Measurements from ENCODE around the gene RFXAP.

RFXAP gene

DNA sequence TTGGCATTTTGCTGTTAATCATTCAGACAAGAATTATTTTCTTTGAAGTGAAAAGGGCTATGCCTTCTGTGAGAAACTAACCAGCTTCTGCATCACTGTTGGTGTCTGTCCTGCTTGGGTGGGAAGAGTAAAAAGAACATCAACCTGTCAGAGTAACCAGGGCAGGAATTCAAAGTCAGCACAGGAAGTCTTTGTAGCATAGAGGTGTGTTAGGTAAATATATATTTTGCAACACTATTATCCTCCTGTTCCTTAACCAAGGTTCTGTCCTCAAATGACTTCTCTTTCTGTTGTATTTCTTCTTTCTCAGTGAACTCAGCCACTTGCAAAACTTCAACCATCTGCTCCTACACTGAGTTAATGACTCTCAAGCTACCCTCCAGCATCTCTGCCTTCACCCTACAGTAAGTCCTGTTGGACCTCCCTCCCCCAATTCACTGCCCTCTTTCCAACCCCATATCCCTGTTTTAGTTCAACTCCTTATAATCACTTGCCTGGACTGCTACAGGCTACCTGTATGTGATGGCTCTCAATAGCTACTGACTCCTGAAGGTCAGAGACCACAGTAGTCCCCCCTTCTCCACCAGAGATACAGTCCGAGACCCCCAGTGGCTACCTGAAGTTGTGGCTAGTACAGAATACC lies 51.1 kb downstream of the RFXAP start:
- no peak for DNase-seq (ENCODE audit: low read depth in 2 of 2)
- TF ChIP-seq CTCF (IDR thresholded peaks at IDR 0.05; ENCODE audit: low read depth, low read length) = no peak
- H3K4me3 ChIP-seq (replicated peaks in 1 of 2; ENCODE audit: low read depth in 2 of 2, low read length in 2 of 2) = no peak overlapping the region

- no peak overlapping the region for H3K4me3 ChIP-seq (replicated peaks in 1 of 2; ENCODE audit: low read depth in 2 of 2, low read length in 2 of 2)
- TF ChIP-seq CTCF (IDR thresholded peaks at IDR 0.05; ENCODE audit: low read depth, low read length) = no peak
- no peak for DNase-seq (ENCODE audit: low read depth in 2 of 2)
Observed at GRCh38 chr13:36872621-36873020, 53.6 kb downstream of the RFXAP start.

DNA sequence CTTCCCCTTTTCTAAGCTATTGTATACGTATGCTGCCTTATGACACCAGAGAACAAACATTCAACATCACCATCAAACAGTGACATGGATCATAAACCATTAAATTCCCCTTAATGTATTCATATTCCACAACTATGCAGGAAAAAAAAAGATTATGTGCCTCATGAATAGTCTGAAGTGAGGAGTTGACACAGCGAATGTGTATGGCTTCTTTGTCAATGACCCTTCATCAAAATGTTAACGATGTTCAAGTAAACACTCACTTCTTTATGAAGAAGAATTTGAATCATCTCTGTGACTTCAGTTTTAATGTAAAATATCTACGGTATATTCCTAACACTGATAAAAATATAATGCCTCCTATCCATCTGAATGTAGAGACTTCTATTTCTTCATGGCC lies 56.4 kb downstream of the RFXAP start:
- no peak for TF ChIP-seq CTCF (IDR thresholded peaks at IDR 0.05; ENCODE audit: low read depth, low read length)
- DNase-seq (ENCODE audit: low read depth in 2 of 2) = no peak
- no peak overlapping the region for H3K4me3 ChIP-seq (replicated peaks in 1 of 2; ENCODE audit: low read depth in 2 of 2, low read length in 2 of 2)

DNA sequence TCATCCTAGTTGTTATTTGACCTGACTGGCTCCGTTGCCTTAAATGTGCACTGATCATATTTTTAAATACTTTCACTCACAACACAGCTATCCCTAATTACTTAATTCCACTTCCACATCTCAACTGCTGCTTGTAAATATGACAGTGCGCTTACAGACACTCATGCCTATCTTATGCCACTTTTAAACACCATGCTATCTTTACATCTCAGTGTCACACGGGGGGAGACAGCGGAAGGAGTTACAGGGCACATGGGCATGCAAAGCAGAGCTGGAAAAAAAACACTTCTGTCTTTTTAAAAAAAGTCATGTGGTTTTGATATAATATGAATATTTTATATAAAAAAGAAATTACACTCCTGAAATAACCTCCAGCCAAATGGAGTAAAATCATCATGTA lies 56.9 kb downstream of the RFXAP start:
- DNase-seq (ENCODE audit: low read depth in 2 of 2) = no peak
- H3K4me3 ChIP-seq (replicated peaks in 1 of 2; ENCODE audit: low read depth in 2 of 2, low read length in 2 of 2) = no peak overlapping the region
- TF ChIP-seq CTCF (IDR thresholded peaks at IDR 0.05; ENCODE audit: low read depth, low read length) = no peak
